IPS DF 6.9 (cell line): ENCODE results near the gene WASF2.
A peak's percentile ranks its signal among the peaks of the same experiment; 100 is the strongest.
"Not testable (repeated sequence)": the region's sequence is repeated elsewhere in the genome, so short reads cannot be mapped to it uniquely, and the experiment has no call there.

ENCODE experiments used
- DNase-seq: peaks from one replicate; pipeline ENCODE4 v3.0.0-alpha.2; 2013; ENCODE audit warnings: low read depth, low spot score
- H3K27ac ChIP-seq: one replicate; pipeline ENCODE4 v1.5.1; 2013; ENCODE audit warnings: low read length, control low read depth
- H3K27me3 ChIP-seq: 2 replicates; pipeline ENCODE4 v1.6.1; 2013; ENCODE audit warnings: mild to moderate bottlenecking, low read length; ENCODE audit not compliant: control insufficient read depth, insufficient read depth
- H3K36me3 ChIP-seq: 2 replicates; pipeline ENCODE4 v1.6.1; 2013; ENCODE audit warnings: low read length; ENCODE audit not compliant: control insufficient read depth, insufficient read depth
- H3K4me1 ChIP-seq: 2 replicates; pipeline ENCODE4 v1.6.1; 2013; ENCODE audit warnings: low read length; ENCODE audit not compliant: control insufficient read depth, insufficient read depth
- H3K4me3 ChIP-seq: 2 replicates; pipeline ENCODE4 v1.5.1; 2013; ENCODE audit warnings: mild to moderate bottlenecking, low read length
- H3K9me3 ChIP-seq: 2 replicates; pipeline ENCODE4 v1.6.1; 2013; ENCODE audit warnings: low read length, inconsistent platforms; ENCODE audit not compliant: control insufficient read depth, insufficient read depth
- WGBS: extraction: QIAGEN DNeasy Blood & Tissue Kit; methylation state at CpG from one replicate; pipeline ENCODE4 v1.1.7; 2013; ENCODE audit warnings: mixed read lengths, missing lambda C conversion rate; ENCODE audit not compliant: insufficient read length, insufficient coverage; 5-methylcytosine and 5-hydroxymethylcytosine counted together

WASF2 gene

DNA sequence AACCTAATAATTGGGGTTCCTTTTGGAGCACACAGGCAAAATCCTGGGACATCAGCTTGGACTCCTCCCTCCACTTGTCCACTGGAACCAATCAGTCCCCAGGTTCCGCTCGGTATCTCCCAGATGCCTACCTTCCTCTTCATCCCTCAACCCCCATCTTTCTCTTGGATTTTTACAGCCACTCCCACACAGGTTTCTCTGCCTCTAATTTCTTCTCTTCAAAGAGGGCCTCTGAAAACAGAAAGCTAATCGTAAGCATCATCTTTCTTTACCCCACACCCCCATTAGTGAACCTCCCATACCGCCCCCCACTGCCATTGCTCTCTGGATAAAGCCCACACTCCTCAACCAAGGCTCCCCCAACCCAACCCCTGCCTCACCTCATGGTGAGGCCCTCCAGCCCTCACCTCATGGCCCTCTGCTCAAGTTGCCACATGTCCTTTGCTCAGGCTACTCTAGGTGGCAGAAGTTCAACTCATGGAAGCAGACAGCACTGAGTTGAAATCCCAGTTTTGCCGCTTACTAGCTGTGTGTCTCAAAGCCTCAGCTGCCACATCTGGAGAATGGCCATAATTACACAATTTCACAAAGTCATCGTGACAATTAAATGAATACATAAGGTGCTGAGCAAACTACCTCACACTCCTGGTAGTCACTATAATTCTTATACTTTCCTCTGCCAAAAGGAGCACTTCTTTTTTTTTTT lies 18.1 kb upstream of the WASF2 start:
- Histone ChIP-seq H3K27me3 (no peaks in the 10 kb centered on the region), H3K27ac (no peak overlapping the region), H3K4me1 (peaks cover 6% of the 10 kb centered on the region), H3K36me3 (no peaks in the 10 kb centered on the region), H3K9me3 (no peaks in the 10 kb centered on the region), H3K4me3 (no peak overlapping the region)
- no peak for DNase-seq
- no CpG with 5 or more reads among the region's 6 CpGs for WGBS

DNA sequence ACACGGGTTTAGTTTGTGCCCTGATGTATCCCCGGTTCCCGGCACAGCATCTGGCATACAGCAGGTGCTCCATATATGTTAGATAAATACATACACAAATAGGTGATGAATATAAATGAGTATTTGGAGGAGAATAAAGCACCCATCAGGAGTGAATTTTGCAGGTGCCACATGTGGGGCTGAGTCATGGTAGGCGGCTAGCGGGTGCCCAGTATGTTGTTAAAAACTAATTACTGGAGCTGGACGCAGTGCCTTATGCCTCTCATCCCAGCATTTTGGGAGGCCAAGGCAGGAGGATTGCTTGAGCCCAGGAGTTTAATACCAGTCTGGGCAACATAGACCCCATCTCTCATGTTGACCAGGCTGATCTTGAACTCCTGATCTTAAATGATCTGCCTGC lies 16.7 kb upstream of the WASF2 start:
- no peak overlapping the region for H3K27ac ChIP-seq

DNA sequence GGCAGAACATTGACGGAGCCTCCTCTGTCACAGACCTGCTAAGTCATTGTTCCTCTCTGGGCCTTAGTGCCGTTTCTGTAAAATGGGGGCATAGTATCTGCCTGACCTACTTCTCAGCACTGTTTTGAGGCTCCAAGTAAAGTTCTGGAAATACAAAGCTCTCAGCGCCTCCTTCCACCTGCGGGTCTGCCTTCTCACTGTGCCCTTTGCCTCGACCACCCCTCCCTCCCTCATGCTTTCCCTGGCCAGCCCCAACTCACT lies 15.4 kb upstream of the WASF2 start:
- H3K27ac ChIP-seq: no peak overlapping the region
- no peak for DNase-seq
- no peaks in the 10 kb centered on the region for H3K36me3 ChIP-seq
- no peaks in the 10 kb centered on the region for H3K9me3 ChIP-seq
- no peaks in the 10 kb centered on the region for H3K27me3 ChIP-seq
- no peak overlapping the region for H3K4me3 ChIP-seq
- no CpG with 5 or more reads among the region's 5 CpGs for WGBS
- peaks cover 6% of the 10 kb centered on the region for H3K4me1 ChIP-seq

More for the DNA sequence above, 16.7 kb upstream of the WASF2 start:
- peaks cover 6% of the 10 kb centered on the region for H3K4me1 ChIP-seq
- H3K27me3 ChIP-seq: no peaks in the 10 kb centered on the region
- no peaks in the 10 kb centered on the region for H3K9me3 ChIP-seq
- no peak for DNase-seq
- no peaks in the 10 kb centered on the region for H3K36me3 ChIP-seq
- H3K4me3 ChIP-seq: no peak overlapping the region
- WGBS: no CpG with 5 or more reads among the region's 6 CpGs

DNA sequence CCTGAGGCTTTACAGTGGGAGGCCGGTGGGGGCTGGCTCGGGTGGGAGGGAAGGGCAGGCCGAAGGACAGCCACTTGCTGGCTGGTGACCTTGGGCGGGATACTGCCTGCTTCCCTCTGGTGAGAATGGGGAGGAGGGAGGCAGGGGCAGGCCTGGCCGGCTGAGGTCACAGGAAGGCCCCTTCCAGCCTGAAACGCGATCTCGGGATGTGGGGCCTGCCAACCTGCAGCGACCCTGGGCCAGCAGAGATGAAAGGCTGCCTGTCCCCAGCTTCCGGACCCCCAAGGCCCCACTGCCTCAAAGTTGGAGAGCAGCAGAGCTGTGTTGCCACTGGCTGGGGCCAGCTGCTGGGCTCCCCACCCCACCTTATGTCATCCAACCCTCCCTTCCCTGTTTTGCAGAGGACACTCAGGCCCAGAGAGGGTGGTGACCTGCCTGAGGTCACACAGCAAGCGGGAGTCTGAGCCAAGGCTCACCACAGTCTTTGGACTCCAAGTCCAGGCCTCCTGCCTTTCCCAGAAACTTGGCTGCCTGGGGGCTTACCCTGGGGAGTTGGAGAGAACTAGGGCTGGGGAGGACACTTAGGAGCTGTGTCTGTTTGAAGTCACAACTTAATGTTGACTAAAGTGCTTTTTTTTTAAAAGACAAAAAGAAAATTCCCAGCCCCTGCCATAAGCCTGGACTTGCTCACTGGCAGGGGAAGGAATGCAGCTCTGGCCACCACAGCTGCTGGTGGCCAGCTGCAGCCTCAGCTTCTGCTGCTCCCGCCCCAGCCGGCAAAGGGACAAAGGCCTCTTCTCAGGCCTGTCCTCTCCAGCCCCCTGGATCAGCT lies 14.8 kb upstream of the WASF2 start:
- Histone ChIP-seq H3K9me3 (no peaks in the 10 kb centered on the region), H3K4me1 (peaks cover 6% of the 10 kb centered on the region), H3K36me3 (no peaks in the 10 kb centered on the region), H3K27ac (no peak overlapping the region), H3K27me3 (no peaks in the 10 kb centered on the region), H3K4me3 (no peak overlapping the region)
- DNase-seq: no peak
- no CpG with 5 or more reads among the region's 13 CpGs for WGBS

DNA sequence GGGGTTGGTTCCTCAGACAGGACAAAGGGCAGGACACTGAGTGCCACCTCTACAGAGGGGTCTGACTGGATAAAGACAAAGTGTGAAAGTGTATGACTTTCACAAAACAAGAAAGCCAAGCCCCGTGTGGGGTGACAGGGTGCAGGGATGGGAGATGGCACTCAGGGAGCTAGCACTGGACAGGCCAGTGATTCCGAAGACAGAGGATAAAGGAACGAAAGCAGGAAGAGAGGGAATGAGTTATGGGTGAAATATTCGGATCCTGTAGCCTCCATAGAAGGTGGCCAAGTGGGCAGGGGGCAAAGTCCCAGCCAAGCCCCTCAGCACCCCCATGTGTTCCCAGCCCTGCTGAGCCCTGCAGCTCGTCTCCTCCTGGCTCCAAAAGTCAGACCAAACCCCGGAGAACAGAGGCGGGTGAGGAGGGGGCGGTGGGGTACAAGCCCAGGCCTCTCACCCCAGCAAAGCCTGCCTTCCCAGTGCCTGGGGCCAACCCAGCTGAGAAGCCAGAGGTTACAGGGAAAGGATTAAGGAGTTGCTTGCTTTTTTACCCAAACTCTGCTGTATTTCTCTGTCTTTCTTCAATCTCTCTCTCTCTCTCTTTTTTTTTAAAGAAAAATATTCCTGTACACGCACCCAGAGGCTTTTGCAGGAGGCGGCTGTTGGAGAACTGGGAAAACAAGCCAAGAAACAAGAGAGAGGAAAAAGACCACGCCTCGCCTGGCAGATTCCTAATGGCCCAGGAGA lies 14.0 kb upstream of the WASF2 start:
- no peaks in the 10 kb centered on the region for H3K9me3 ChIP-seq
- H3K27me3 ChIP-seq: no peaks in the 10 kb centered on the region
- DNase-seq: no peak
- peaks cover 6% of the 10 kb centered on the region for H3K4me1 ChIP-seq
- no peak overlapping the region for H3K4me3 ChIP-seq
- WGBS: no CpG with 5 or more reads among the region's 12 CpGs
- no peak overlapping the region for H3K27ac ChIP-seq
- H3K36me3 ChIP-seq: no peaks in the 10 kb centered on the region

DNA sequence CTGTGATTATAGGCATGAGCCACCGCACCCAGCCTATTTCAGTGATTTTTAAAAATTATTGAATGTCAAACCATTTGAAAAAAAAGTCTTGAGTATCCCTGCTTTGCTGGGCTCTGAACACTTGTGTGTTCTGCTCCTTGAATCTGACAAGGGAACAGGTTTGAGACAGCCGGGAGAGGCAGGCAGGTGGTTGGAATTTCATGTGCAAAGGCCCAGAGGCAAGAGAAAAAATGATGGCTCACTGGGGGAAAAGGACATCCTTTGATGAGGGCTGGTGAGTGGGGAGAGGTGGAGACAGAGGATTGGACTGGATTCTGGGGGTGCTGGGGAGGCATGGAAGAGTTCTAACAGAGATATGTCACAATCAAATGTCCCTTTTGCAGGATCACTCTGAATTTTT lies 13.1 kb upstream of the WASF2 start:
- Histone ChIP-seq H3K4me1 (peaks cover 6% of the 10 kb centered on the region), H3K27me3 (no peaks in the 10 kb centered on the region), H3K9me3 (no peaks in the 10 kb centered on the region), H3K27ac (no peak overlapping the region), H3K36me3 (no peaks in the 10 kb centered on the region), H3K4me3 (no peak overlapping the region)
- WGBS: no CpG with 5 or more reads among the region's 2 CpGs
- DNase-seq: no peak

DNA sequence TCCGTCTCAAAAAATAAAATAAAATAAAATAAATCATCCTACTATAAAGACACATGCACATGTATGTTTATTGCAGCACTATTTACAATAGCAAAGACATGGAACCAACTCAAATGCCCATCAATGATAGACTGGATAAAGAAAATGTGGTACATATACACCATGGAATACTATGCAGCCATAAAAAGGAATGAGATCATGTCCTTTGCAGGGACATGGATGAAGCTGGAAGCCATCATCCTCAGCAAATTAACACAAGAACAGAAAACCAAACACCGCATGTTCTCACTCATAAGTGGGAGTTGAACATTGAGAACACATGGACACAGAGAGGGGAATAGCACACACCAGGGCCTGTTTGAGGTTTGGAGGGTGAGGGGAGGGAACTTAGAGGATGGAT lies 11.2 kb upstream of the WASF2 start:
- not testable (repeated sequence) for H3K9me3 ChIP-seq, H3K36me3 ChIP-seq, H3K4me1 ChIP-seq, H3K4me3 ChIP-seq, DNase-seq, H3K27ac ChIP-seq, H3K27me3 ChIP-seq
- no CpG with 5 or more reads among the region's 2 CpGs for WGBS

DNA sequence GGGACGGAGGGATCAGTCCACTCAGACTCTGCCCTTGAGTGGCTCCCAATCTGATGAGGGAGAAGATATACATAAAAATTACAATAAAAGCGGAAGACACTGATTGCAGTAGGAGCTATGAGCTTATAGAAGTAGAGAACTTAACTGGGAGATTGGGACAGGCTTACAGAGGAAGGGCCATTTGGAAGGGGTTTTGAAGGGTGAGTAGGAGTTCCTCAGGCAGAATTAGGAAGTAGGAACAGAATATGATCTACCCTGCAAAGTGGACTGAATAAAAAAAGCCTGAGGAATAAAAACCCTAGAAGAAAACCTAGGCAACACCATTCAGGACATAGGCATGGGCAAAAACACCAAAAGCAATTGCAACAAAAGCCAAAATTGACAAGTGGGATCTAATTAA lies 9.2 kb upstream of the WASF2 start:
- no peak for DNase-seq
- Histone ChIP-seq H3K4me3 (no peak overlapping the region), H3K9me3 (no peaks in the 10 kb centered on the region), H3K4me1 (peaks cover 2% of the 10 kb centered on the region; the same call in 1 of the 2 replicates), H3K27me3 (no peaks in the 10 kb centered on the region), H3K36me3 (no peaks in the 10 kb centered on the region), H3K27ac (no peak overlapping the region)
- WGBS: no CpG with 5 or more reads among the region's 2 CpGs

DNA sequence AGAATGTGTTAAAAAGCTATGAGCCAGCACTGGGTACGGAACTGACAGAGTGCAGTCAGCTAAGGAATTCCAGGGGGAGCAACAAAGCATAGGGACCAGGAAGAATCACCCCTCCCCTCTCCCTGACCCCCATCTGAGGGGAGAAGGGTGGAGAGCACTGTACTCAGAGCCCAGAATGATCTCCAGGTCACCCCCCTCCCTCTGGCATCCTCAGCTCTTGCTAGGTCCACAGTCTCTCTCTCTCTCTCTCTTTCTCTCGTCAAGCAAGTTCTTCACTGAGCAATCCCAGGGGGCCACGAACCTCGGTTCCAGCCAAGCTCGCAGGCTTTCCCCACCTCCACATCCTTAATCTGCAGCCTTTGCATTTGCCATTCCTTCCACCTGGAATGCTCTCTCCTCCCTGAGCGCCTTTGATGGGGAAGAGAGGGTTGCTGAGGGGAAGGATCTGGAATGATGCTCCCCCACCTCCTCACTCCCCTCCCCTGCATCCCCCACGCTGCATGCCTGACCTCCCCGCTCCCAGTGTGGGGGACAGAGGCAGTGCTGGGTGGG lies 6.7 kb upstream of the WASF2 start:
- H3K4me1 ChIP-seq: no peaks in the 10 kb centered on the region
- H3K27ac ChIP-seq: no peak overlapping the region
- no peaks in the 10 kb centered on the region for H3K27me3 ChIP-seq
- no peaks in the 10 kb centered on the region for H3K9me3 ChIP-seq
- H3K4me3 ChIP-seq: no peak overlapping the region
- no CpG with 5 or more reads among the region's 8 CpGs for WGBS
- peak; percentile 78 for DNase-seq
- H3K36me3 ChIP-seq: no peaks in the 10 kb centered on the region

DNA sequence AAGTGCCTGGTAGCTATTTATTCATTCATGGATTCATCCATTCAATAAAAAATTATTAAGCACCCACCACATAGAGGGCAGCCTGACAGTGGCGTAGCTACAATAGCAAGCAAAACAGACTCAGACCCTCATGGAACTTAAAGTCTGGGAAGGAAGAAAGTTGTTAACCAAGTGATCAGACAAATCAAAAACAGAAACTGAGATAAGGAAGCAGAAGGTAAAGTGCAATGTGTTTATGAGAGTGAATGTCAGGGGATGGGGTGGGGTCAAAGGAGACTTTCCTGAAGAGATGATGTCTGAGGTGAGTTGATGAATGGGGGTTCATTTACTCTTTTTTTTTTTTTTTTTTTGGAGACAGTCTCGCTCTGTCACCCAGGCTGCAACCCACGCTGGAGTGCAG lies 2.8 kb upstream of the WASF2 start:
- H3K27me3 ChIP-seq: no peaks in the 10 kb centered on the region
- H3K36me3 ChIP-seq: no peaks in the 10 kb centered on the region
- H3K4me1 ChIP-seq: no peaks in the 10 kb centered on the region
- WGBS: no CpG with 5 or more reads among the region's 3 CpGs
- no peak overlapping the region for H3K27ac ChIP-seq
- no peak overlapping the region for H3K4me3 ChIP-seq
- no peaks in the 10 kb centered on the region for H3K9me3 ChIP-seq
- no peak for DNase-seq
